Stimulated activated CD8-positive, alpha-beta memory T cell treated with anti-CD3 and anti-CD28 coated beads, Interleukin-7, amount 100 ng/mL, for 1 hour (primary cell): ENCODE data around the gene NFYC.

Experiments used
- DNase-seq, 2 donors: peaks; one replicate each; pipeline ENCODE4 v3.0.0-alpha.2; 2020; ENCODE audit warnings: low read depth in 2 of 2

The NFYC gene

DNA sequence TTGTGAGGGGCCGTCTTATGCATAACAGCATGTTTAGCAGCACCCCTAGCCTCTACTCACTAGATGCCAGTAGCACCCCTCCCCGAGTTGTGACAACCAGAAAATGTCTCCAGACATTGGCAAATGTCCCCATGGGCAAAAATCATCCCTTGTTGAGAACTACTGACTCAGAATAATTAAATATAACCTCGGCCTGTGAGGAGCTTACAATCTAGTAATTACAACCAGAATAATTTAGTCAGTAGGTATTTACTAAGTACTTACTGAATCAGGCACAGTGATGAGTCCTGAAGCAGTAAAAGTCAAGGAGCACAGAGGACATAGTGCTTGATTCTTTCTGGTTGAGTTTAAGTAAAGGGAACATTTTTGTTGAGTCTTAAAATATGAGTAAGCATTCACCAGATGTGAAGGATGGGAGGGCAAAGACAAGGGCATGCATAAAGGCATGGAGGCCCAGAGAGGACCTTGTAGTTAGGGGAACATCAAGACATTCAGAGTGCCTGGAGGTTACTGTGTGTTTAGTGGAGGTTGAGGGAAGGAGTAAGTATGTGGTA is 48.0 kb downstream of the NFYC start:
- DNase-seq = no peak

DNA sequence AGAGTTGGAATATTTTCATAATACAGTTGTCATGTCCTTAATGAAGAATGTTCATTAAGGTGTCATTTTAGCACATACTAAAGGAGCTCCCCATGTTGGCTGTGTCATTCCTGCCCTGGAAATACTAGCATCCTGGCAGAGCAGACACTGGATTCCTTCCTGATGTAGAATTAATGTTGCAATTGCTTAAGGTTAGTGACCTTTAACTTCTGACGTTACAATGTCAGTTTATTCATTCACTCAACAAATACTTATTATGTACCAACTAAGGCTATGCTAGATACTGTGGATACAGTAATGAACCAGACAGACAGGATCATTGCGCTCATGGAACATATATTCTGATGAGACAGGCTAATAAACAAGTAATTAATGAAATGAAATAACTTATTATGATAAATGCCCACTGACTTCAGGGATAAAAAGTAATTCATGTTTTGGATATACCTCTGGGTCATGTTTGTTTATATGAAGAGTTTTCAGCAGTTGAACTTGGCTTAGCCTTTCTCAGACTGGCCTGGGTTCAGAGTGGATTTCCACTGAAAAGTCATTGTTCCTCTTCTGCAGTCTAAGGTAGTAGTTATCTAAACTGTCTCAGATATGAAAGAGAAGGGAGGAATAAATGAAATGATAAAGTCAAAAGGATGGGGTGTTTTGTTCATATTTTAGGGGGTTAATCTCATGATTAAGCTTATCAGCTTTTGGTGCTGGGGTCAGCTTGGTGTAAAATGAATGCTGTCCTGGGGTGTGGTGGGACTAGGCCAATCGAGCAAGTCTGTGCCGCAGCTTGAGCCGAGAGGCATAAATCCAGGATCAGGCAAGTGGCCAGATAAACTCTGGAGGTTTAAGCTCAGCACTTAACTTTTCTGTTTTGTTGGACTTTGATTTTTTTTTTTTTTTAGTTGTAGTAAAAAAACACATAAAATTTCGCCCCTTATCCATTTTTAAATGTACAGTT is 48.8 kb downstream of the NFYC start:
- no peak for DNase-seq

DNA sequence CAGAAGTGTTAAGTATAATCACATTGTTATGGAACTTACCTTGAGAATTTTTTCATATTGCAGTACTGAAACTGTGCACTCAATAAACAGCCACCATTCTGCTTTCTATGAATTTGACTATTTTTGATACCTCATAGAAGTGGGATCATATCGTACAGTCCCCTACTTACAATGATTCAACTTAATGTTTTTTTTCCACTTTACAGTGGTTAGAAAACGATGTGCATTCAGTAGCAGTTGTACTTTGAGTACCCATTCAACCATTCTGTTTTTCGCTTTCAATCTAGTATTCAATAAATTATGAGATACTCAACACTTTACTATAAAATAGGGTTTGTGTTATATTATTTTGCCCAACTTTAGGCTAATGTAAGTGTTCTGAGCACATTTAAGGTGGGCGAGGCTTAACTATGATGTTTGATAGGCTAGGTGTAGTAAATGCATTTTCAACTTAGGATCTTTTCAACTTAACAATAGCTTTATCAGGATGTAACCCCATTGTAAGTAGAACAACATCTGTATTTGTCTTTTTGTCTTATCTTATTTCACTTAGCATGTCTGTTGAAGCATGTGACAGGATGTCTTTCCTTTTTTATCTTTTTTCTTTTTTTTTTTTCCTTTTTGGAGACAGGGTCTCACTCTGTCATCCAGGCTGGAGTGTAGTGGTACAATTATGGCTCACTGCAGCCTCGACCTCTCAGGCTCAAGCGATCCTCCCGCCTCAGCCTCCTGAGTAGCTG is 49.7 kb downstream of the NFYC start:
- no peak for DNase-seq

DNA sequence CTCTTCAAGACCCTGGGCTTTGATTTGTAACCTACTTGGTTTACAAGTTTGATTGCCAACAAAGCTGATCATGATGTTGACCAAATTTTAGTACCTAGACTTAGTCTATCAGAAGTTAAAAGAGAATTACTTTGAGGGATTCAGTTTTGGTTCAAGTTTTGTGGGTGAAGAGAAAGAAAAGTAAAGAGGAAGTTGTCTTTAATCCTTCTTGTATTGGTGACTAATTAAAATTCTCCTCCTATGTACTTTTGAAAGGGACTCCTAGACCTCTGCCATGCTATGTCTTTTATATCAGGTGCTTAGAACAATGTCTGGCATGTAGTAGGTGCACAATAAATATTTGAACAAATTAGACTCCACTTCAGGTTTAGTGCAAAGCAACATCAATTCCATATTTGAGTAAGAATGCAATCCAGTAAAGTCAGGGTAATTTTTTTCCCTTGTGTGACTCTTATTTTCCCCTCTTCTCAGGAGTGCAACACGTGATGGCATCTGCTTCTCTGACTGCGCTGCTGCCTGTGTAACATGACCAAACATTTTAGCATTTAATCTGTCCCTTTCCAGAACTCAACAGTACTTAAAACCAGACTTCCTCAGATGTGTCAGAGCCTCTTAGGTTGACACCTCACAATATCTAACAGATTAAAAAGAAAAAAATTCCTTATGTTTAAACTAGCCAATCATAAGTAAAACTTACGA is 51.0 kb downstream of the NFYC start:
- DNase-seq = no peak

DNA sequence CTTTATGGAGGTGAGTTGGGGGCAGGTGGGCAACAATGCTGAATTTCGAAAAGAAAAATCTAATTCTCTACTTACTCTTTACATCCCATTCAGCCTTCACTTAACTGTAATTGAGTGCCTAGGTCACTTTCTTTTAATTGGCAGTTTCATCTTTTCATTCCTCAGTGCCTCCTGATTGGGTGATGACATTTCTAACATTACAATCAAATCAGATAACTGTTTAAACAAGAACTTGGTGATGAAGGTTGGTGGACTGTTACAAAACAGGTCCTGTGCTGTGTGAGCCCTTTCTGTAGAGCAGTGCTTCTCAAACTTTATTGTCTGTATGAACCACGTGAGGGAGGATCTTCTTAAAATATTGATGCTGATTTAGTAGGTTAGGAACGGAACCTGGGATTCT is 51.9 kb downstream of the NFYC start:
- DNase-seq = no peak

DNA sequence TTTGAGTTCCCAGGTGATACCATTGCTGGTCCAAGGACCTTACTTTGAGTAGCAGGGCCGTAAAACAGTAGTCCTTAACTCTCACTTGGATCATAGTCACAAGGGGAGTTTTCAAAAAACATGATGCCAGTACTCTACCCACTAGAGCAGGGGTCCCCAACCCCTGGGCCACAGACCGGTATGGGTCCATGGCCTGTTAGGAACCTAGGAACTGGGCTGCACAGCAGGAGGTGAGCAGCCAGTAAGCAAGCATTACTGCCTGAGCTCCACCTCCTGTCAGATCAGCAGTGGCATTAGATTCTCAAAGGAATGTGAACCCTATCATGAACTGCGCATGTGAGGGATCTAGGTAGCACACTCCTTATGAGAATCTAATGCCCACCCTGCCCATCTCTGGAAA is 52.4 kb downstream of the NFYC start:
- no peak for DNase-seq

DNA sequence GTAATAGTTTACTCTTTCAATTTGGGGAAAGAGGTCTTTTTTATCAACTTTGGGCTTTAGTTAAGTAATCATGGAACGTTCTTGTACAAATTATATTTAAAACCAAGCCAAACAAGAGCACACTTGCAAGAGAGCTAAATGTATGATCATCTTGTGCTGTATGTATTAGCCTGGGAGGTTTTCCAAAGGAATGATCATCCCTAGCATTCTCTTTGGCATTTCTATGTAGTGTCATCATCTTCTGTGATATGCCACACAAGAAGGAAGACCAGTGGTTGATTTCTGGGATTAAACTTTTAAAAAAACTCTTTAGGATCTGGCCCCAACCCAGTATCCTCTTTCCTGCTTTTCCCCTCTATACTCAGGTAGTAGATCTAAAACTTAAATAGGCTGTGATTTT is 53.7 kb downstream of the NFYC start:
- DNase-seq = no peak

DNA sequence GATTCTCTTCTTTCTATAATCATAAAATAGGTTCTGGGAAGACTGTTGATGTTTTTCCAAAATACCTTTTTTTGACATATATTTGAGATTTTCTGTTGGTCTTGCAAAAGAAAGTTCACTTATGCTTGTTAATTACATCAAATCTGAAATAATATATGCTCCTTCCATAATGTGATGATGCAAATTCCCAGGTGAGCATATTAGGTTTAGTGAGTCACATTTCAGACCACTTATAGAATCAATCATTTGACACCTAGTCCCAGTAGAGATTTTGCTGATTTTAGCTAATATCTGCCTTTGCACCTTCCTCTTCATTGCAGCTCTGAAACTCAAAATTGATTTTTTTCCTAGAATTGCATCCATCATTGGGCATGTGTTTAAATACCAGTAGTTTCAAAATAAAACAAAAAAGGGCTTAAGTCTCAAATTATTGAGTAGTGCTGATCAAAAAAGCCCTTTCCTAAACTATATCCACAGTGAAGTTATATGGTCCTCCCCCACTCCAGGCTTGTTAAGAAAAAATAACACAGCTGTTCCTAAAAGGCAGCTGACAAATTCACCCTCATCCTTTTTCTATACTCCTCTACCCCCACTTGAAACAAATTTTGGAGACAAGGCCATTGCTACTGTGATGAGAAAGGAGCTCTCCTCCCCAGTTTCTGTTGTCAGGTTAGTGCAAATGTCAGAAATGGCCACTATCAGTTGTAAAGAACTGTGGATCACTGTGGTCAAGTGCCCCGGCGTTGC is 55.0 kb downstream of the NFYC start:
- DNase-seq = no peak

DNA sequence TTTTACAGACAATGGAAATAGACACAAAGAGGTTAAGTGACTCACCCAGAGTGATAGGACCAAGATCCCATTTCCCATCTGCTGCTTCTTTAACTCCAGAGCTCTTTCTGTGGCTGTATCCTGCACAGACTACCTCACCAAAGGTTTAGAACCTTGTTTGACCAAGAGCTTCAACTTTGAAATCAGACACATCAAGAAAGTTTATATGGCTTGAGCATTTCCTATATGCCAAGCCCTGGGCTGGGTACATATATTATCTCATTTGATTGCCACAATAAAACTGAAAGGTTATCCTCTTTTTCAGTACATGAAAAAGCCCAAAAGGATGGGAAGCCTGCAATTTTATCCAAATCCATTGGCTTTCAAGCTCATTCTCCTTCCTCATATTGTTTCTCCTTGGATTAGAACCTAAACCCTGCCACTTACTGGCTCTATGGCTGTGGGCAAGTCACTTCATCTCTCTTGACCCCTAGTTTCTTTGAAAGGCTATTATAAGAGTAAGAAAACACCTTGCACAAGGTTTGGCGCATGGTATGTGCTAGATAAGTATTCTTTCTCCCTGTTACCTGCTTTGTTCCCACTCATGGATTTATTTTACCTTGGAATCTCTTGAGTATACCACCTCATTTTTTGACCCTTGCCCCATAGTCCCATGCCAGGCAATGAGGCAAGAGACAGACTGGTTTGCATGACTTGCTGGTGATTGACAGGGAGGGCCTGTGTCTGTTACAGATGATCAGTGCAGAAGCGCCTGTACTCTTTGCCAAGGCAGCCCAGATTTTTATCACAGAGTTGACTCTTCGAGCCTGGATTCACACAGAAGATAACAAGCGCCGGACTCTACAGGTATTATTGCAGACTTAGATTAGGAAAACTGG is 57.6 kb downstream of the NFYC start:
- DNase-seq = no peak

DNA sequence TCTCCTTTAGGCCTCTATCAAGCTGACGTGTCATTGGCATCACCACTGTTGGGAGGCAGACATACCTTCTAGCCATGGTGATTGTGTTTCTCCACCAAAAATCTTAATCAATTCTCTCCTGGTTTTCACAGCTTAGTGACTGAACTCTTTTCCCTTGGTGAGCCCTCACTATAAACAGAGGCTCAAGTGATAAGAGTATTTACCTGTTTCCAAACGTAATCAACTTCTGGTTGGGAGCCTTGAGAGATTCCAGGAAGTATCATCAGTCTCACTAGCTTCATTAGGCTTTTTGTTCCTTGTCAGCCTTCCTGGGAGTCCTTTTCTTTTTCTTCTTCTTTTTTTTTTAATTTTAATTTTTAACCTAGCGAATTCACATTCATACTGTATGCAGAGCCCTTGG is 58.3 kb downstream of the NFYC start:
- no peak for DNase-seq

DNA sequence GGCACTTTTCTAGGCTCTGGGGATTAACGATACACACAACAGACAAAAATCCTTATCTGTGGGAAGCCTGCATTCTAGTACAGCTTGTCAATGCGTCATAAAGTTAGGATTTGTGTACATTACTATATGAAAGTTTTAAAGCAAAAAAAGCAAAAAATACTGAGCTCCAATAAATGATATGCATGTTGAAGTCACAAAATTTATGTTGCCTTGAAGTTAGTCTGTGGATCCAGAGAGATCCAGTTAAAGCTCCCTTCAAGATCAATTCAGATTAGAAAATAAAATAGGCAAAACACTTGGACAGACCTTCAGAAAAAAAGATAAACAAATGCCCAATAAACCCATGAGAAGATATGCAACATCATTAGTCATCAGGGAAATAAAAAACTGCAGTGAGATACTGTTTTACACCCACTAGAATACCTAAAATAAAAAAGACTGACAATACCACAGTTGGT is 59.0 kb downstream of the NFYC start:
- DNase-seq = no peak

DNA sequence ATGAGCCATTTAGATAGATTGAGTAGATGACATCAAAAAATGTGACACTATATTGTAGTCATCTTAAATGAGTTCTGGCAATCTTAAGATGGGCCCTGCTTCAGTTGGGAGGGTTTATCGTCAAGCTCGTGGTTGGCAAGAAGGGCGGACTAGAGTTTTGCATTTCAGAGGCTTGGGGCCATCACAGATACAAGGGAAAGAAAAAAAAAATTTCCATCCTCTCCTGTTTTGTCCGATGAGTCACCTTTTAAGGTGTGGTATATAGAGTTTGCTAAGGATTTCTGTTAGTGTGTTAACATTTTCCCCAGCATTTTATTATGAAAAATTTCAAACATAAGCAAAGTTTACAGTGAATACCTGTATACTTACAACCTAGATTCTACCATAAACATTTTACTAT is 60.3 kb downstream of the NFYC start:
- no peak for DNase-seq

DNA sequence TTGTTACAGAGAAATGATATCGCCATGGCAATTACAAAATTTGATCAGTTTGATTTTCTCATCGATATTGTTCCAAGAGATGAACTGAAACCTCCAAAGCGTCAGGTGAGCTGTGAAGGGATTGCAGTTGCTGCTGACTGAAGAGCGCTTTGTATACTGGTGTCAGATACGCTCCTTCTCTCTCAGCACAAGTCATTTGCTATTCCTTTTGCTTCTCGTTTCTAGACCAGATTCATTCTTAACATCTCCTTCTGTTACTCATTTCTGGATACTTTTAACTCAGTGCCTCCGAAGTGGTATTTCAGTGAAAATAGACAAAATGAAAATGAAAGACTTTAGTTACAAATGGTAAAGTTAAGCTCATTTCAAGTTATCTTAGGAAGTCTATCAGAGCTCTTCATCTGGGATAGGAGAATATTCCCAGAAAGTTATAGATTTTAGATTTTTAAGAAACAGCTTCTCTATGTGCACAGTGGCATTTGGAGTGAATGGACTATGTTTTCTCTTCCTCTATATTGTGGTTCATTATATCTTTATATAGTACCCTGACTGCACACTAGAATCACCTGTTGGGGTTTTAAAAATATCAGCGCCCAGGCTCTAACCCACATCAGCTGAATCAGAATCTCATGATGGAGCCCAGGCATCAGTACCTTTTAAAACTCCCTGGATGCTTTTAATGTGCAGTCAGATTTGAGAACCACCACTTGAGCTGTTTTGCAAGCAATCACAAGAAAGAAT is 61.8 kb downstream of the NFYC start:
- no peak for DNase-seq

DNA sequence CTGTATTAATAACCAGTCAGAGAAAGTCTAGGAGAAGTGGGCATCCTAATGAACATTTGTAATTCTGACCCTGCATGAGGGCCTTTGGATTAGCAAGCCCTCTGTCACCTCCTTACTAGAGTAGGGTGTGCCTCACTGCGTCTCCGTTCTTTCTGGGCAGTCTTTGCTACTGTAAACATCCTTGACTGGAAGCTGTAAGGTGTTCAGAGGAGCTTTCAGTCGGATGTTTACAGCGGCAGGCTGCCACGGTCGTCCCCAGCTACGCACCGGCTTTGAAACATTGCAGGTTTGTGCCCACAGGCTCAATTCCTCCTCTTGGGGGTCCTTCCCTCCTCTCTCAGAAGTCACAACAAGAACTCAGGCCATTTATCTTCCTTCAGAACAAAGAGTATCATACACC is 62.7 kb downstream of the NFYC start:
- no peak for DNase-seq

DNA sequence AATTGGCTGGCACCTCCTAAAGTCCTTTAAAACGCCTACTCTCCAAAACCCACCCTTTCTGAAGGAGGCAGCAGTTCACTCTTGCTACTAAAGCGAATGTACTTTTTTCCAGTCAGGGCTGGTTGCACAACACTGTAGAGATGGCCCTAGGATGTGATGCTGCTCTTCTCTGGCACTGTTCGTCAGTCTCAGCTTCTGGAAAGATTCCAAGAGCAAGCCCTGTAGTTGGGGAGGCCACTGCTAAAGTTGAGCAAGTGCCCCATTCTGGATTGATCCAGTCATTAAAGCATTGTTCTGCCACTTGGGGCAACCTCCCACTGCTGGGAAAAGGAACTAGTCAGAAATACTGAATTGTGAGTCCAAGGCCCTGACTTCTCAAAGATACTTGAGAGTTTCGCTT is 63.6 kb downstream of the NFYC start:
- DNase-seq = no peak

DNA sequence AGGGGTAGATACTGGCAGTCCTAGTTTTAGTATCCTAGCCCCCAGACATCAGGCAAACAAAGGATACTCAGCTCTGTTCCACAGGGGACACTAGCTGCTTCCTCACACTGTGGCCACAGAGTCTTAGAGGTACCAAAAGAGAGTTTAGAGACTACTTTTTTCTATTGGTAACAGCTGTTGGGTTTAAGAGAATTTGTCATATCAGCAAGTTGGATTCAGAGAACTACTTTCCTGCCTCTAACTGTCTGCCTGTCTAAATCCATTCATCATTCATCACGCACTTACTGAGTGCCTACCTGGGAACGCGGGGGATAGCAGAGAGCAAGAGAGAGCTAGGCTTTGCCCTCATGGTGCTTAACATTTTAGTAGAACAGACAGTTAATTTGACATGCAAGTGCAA is 65.0 kb downstream of the NFYC start:
- no peak for DNase-seq

DNA sequence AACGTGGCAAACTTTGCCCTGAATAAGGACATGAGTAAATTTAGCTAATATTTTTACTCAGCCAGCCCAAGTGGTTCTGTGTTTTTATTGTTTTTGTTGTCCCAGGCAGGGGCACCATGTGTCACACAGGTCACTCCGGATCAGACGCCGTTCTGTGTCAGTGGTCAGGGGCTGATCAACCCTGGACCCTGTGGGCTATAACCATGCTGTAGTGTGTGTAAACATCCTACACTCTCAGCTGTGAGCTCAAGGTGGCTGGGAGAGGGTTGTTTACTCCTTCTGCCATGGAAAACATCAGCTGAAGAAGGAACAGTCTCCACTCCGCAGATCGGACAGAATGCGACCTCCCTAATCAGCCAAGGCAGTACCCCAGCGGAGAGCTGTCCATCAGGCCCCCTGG is 65.6 kb downstream of the NFYC start:
- no peak for DNase-seq

DNA sequence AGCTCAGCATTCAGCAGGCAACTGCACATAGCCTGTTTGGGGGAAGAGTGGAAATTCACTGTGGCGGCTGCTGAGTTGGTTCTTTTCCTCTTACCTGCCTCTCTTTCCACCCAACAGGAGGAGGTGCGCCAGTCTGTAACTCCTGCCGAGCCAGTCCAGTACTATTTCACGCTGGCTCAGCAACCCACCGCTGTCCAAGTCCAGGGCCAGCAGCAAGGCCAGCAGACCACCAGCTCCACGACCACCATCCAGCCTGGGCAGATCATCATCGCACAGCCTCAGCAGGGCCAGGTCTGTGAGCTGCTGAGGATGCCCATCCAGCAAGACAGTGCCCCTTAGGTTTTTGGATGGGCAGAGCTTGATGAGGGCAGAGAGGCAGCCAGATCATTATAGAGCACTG is 66.5 kb downstream of the NFYC start:
- DNase-seq = no peak

DNA sequence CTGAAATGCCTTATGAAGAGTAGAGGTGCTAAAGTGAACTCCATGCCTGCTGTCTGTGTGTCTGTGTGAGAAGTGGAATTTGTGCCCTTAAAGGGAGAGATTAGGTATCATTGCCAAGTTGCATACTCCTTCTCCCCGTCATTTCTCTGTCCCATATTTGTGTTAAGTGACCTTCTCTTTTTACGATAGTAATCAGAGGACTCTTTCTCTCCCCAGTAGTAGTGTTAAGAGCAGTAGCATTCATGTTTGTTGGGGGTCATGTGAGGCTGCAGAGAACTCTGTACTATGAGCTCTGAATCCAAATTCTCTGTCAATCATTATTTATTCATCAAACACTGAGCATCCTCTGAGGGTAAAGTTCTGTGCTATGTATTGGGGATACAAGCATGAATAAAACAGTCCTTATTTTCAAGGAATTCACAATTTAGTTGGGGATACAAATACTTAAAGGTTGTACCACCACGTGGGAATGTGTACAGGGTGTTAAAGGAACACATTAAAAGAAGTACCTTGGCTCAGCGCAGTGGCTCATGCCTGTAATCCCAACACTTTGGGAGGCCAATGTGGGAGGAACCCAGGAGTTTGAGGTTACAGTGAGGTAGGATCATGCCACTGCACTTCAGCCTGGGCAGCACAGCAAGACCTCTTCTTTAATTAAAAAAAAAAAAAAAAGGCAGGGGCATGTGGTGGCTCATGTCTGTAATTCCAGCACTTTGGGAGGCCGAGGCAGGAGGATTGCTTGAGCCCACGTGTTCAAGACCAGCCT is 67.3 kb downstream of the NFYC start:
- no peak for DNase-seq
